ENCODE data around the gene PDXP.

The PDXP gene

DNA sequence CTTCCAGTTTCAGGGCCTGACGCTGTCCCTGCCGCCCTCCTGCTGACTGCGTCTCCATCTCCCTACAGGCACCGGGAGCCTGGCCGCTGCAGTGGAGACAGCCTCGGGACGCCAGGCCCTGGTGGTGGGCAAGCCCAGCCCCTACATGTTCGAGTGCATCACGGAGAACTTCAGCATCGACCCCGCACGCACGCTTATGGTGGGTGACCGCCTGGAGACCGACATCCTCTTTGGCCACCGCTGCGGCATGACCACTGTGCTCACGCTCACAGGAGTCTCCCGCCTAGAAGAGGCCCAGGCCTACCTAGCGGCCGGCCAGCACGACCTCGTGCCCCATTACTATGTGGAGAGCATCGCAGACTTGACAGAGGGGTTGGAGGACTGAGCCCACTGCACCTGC is 7.0 kb downstream of the PDXP start:
- H3K4me3 ChIP-seq (ENCODE audit: low read length) = no peak overlapping the region
- no peak for DNase-seq (ENCODE audit: low read depth)
- TF ChIP-seq, protein P1, sequence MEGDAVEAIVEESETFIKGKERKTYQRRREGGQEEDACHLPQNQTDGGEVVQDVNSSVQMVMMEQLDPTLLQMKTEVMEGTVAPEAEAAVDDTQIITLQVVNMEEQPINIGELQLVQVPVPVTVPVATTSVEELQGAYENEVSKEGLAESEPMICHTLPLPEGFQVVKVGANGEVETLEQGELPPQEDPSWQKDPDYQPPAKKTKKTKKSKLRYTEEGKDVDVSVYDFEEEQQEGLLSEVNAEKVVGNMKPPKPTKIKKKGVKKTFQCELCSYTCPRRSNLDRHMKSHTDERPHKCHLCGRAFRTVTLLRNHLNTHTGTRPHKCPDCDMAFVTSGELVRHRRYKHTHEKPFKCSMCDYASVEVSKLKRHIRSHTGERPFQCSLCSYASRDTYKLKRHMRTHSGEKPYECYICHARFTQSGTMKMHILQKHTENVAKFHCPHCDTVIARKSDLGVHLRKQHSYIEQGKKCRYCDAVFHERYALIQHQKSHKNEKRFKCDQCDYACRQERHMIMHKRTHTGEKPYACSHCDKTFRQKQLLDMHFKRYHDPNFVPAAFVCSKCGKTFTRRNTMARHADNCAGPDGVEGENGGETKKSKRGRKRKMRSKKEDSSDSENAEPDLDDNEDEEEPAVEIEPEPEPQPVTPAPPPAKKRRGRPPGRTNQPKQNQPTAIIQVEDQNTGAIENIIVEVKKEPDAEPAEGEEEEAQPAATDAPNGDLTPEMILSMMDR (IDR thresholded peaks at IDR 0.05; ENCODE audit: insufficient read depth, low read depth, low read length, missing control alignments) = no peak

GRCh38 chr22:37669586-37669985 is 11.1 kb downstream of the PDXP start:
- TF ChIP-seq, protein P1 (IDR thresholded peaks at IDR 0.05; ENCODE audit: insufficient read depth, low read depth, low read length, missing control alignments) = no peak
- H3K4me3 ChIP-seq (ENCODE audit: low read length) = no peak overlapping the region
- no peak for DNase-seq (ENCODE audit: low read depth)

DNA sequence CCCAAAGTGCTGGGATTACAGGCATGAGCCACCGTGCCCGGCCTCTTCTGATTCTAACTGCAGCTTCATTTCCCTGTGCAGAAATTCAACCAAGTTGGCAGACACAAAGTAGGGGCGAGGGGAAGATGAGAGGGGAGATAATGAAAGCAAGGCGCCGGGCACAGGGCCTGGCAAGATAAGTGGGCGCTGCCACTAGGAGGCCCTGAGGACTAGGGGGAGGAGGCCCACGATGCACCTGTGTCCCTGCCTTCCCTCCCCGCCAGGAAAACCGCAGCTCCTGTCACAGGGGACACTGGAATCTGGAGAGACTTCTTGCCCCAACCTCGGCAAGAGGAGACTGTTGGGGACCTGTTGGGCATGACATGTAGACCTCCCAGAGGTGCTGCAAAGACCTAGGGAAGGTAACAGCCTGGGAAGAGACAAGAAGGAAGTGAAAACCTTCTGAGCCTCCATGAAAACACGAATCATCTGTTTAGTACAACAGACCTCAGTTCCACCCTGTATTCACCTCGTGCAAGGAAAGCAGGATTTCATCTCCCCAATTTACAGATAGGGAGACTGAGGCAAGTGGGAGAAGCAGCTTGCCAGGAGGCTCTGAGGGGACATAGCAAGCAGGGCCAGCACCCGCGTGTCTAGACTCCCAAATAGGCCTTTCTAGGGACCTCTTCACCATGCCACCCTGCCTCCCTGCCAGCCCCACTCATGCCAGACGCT is 13.8 kb downstream of the PDXP start:
- TF ChIP-seq, protein P1 (IDR thresholded peaks at IDR 0.05; ENCODE audit: insufficient read depth, low read depth, low read length, missing control alignments) = no peak
- DNase-seq (ENCODE audit: low read depth) = no peak
- H3K4me3 ChIP-seq (ENCODE audit: low read length) = no peak overlapping the region

DNA sequence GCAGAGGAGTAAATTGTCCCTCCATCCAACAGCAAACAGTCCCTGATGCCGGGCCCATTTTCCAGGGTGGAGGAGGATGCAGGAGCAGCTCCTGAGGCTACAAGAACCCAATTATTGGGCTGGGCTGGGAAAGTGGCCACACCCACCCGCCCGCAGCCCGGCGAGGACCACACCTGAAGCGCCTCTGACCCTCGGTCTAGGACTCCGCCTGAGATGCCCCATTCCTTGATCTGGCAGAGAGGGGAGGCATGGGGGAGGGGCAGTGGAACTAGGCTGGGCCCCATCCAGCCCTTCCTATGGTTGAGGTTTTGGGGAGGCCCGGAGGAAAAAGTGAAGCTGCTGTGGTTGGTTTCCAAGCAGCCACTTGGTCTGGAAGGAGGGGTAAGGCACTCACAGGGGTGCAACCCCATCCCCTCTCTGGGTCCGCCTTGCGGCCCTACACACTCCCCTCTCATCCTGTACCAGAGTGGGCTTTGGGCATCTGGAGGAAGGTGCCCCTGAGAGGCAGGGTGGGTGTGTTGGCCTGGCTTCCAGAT is 14.5 kb downstream of the PDXP start:
- H3K4me3 ChIP-seq (ENCODE audit: low read length) = no peak overlapping the region
- TF ChIP-seq, protein P1 (IDR thresholded peaks at IDR 0.05; ENCODE audit: insufficient read depth, low read depth, low read length, missing control alignments) = no peak
- no peak for DNase-seq (ENCODE audit: low read depth)

- DNase-seq (ENCODE audit: low read depth) = no peak
- TF ChIP-seq, protein P1 (IDR thresholded peaks at IDR 0.05; ENCODE audit: insufficient read depth, low read depth, low read length, missing control alignments) = no peak
- H3K4me3 ChIP-seq (ENCODE audit: low read length) = no peak overlapping the region
Observed at GRCh38 chr22:37674248-37674647, 15.7 kb downstream of the PDXP start.

DNA sequence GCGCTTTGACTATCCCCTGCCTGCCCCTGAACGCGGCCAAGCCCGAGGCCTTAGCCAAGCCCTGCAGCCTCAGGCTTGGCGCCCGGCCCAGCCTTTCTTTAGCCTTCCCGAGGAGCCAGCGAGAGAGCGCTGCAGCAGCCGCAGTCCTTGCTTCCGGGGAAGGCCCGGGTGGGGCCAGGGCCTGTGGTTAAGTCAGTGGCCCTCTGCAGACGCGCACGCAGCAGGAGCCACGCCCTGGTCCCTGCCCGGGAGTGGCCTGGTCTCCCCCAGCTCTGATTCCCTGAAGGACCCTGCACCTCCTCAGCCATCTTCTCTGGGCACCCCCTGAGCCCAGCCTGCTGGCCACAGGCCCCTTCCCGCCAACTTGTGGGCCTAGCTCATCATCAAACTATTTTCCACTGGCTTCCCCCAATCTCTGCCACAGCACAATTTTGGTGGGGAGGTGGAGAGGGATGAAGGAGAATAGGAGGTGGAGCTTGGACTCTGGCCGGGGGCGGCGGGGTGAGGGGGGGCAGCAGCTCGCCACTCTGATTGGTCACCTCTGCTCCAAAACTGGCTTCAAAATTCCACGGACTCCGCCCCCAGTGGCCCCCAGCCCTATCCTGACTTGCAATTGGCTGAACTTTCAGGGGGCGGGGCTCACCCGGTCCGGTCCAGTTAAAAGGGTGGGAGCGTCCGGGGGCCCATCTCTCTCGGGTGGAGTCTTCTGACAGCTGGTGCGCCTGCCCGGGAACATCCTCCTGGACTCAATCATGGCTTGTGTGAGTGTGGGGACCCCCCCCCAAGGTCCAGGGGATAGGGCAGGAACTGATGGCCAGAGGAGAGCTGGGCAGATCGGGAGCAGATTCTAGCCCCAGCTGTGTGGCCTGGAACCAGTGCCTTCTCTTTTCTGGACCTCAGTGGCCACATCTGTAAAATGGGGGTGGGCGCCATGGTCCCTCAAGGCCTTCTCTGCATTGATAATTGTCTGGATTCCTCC is 16.7 kb downstream of the PDXP start, which contains the start of gene LGALS1:
Gene LGALS1, plus strand, starts transcription at position 686 of the 979 bp plus-strand sequence. Its CDS starts 67 bp downstream, at position 753.
- TF ChIP-seq, protein P1 (IDR thresholded peaks at IDR 0.05; ENCODE audit: insufficient read depth, low read depth, low read length, missing control alignments) = no peak
- DNase-seq (ENCODE audit: low read depth) = peak; percentile 92
- peak within 1 kb of the TSS; percentile 46 for H3K4me3 ChIP-seq (ENCODE audit: low read length)

Measured in epithelial cell of esophagus (primary cell).